SU-DHL-6 (cell line): ENCODE results near the gene PLCD1.
"Not testable (repeated sequence)": the region's sequence is repeated elsewhere in the genome, so short reads cannot be mapped to it uniquely, and the experiment has no call there.

Experiments
- CTCF ChIP-seq: fragments of 200-600 bp; sonication (generic); IDR thresholded peaks from one replicate; pipeline ENCODE4 v1.5.1; 2017; ENCODE audit warnings: antibody characterized with exemption, mild to moderate bottlenecking, low read length, moderate library complexity; ENCODE audit not compliant: insufficient read depth, poor library complexity, severe bottlenecking
- EZH2phosphoT487 ChIP-seq: fragments of 200-600 bp; sonication (generic), shearing (Covaris generic); conservative IDR thresholded peaks from 2 replicates; pipeline ENCODE4 v1.6.1; 2018; ENCODE audit warnings: mild to moderate bottlenecking, antibody characterized with exemption, low read length, moderate library complexity, mixed read lengths

- TF ChIP-seq CTCF, EZH2phosphoT487: not testable (repeated sequence)
Measured at GRCh38 chr3:38077073-38077472, 47.6 kb upstream of the PLCD1 start.
